ENCODE results near the gene SCN3B. TPM values are rescaled to one million over a fixed set of nuclear protein-coding genes. Genes with fewer than 3 reads are reported as not detected.

SCN3B gene
- total RNA-seq, 1 experiment from 2014 or later: 0.79 TPM

- TF ChIP-seq HMGXB4 (CRISPR knock-in tag; IDR thresholded peaks at IDR 0.05) (peak; percentile 48; the same call in 1 of the 2 replicates), ATF2 (CRISPR knock-in tag; IDR thresholded peaks at IDR 0.05; ENCODE audit: borderline replicate concordance, low read depth) (no peak), USF2 (CRISPR knock-in tag; IDR thresholded peaks at IDR 0.05) (no peak), E2F5 (CRISPR knock-in tag; IDR thresholded peaks at IDR 0.05) (peak; percentile 50; the same call in 1 of the 2 replicates), PRRX2 (CRISPR knock-in tag; IDR thresholded peaks at IDR 0.05) (no peak), CDX4 (CRISPR knock-in tag; IDR thresholded peaks at IDR 0.05; ENCODE audit: borderline replicate concordance) (no peak), OVOL2 (CRISPR knock-in tag; IDR thresholded peaks at IDR 0.05; ENCODE audit: borderline replicate concordance) (no peak), CREM (CRISPR knock-in tag; IDR thresholded peaks at IDR 0.05) (no peak), ZNF281 (CRISPR knock-in tag; IDR thresholded peaks at IDR 0.05) (no peak), NFYB (CRISPR knock-in tag; conservative IDR thresholded peaks at IDR 0.05; ENCODE audit: low read depth) (no peak), TEAD4 (CRISPR knock-in tag; IDR thresholded peaks at IDR 0.05) (no peak), AR (CRISPR knock-in tag; IDR thresholded peaks at IDR 0.05) (no peak), ZNF396 (CRISPR knock-in tag; IDR thresholded peaks at IDR 0.05; ENCODE audit: borderline replicate concordance) (no peak), E2F1 (CRISPR knock-in tag; IDR thresholded peaks at IDR 0.05) (no peak), GRHL2 (CRISPR knock-in tag; IDR thresholded peaks at IDR 0.05; ENCODE audit: insufficient replicate concordance, severe bottlenecking) (no peak), ETV6 (CRISPR knock-in tag; IDR thresholded peaks at IDR 0.05) (no peak), CTCF (IDR thresholded peaks at IDR 0.05) (peak; percentile 97), NR1H2 (CRISPR knock-in tag; IDR thresholded peaks at IDR 0.05) (no peak), IRF1 (CRISPR knock-in tag; IDR thresholded peaks at IDR 0.05) (no peak), ZNF671 (CRISPR knock-in tag; IDR thresholded peaks at IDR 0.05) (no peak), ATF3 (CRISPR knock-in tag; conservative IDR thresholded peaks at IDR 0.05) (no peak), ZBTB21 (CRISPR knock-in tag; IDR thresholded peaks at IDR 0.05; ENCODE audit: borderline replicate concordance) (peak; percentile 89; the same call in 1 of the 2 replicates)
Measured at GRCh38 chr11:123580557-123581275, 73.7 kb downstream of the SCN3B start (continued).
